ENCODE results near the gene CTNNA1.
"Not testable (repeated sequence)": the region's sequence is repeated elsewhere in the genome, so short reads cannot be mapped to it uniquely, and the experiment has no call there.

The CTNNA1 gene

GRCh38 chr5:138725818-138726416 lies 27.3 kb upstream of the CTNNA1 start:
- no peak for DNase-seq

- DNase-seq, result no peak
Measured at GRCh38 chr5:138726848-138727247, 26.4 kb upstream of the CTNNA1 start.

GRCh38 chr5:138730496-138730895 lies 22.7 kb upstream of the CTNNA1 start:
- DNase-seq, result not testable (repeated sequence)

GRCh38 chr5:138732466-138732865 lies 20.8 kb upstream of the CTNNA1 start:
- no peak for DNase-seq

- no peak for DNase-seq
Measured at GRCh38 chr5:138732933-138733332, 20.3 kb upstream of the CTNNA1 start.

- no peak for DNase-seq
Measured at GRCh38 chr5:138733509-138733908, 19.7 kb upstream of the CTNNA1 start.

- no peak for DNase-seq
Measured at GRCh38 chr5:138736293-138736692, 16.9 kb upstream of the CTNNA1 start.

- no peak for DNase-seq
Measured at GRCh38 chr5:138737494-138738265, 15.5 kb upstream of the CTNNA1 start.

GRCh38 chr5:138738399-138738798 lies 14.8 kb upstream of the CTNNA1 start:
- DNase-seq, result no peak

GRCh38 chr5:138739938-138740337 lies 13.3 kb upstream of the CTNNA1 start:
- DNase-seq, result no peak

GRCh38 chr5:138743484-138743883 lies 9.7 kb upstream of the CTNNA1 start:
- DNase-seq, result no peak

GRCh38 chr5:138745268-138745667 lies 8.0 kb upstream of the CTNNA1 start:
- DNase-seq, result no peak

GRCh38 chr5:138748630-138749081 lies 4.6 kb upstream of the CTNNA1 start:
- peak; percentile 18 for DNase-seq

- not testable (repeated sequence) for DNase-seq
Measured at GRCh38 chr5:138751344-138751743, 1.9 kb upstream of the CTNNA1 start.

GRCh38 chr5:138752341-138752950 lies 779 bp upstream of the CTNNA1 start:
- DNase-seq, result peak; percentile 27

GRCh38 chr5:138753794-138754698 lies 821 bp downstream of the CTNNA1 start:
- DNase-seq, result peak; percentile 84

GRCh38 chr5:138754699-138755057 lies 1.5 kb downstream of the CTNNA1 start:
- DNase-seq, result no peak

- DNase-seq, result no peak
Measured at GRCh38 chr5:138755084-138755748, 2.0 kb downstream of the CTNNA1 start.

- DNase-seq, result no peak
Measured at GRCh38 chr5:138757061-138757776, 4.0 kb downstream of the CTNNA1 start.

GRCh38 chr5:138760448-138761110 lies 7.4 kb downstream of the CTNNA1 start:
- DNase-seq, result peak; percentile 12

- DNase-seq, result not testable (repeated sequence)
Measured at GRCh38 chr5:138761115-138761514, 7.9 kb downstream of the CTNNA1 start.
